Islet precursor cell (in vitro differentiated cells): ENCODE data around the gene STMND1.
"Not testable (repeated sequence)": the region's sequence is repeated elsewhere in the genome, so short reads cannot be mapped to it uniquely, and the experiment has no call there.

Experiments used
- DNase-seq: peaks from one replicate; pipeline ENCODE4 v3.0.0-alpha.2; 2018

The STMND1 gene

GRCh38 chr6:17101422-17102257 lies at the start of gene STMND1:
TSS of gene STMND1 (plus strand) at chr6:17102050. CDS start at chr6:17102258, 208 bp downstream.
- DNase-seq, result peak; percentile 80

- DNase-seq, result no peak
Observed at GRCh38 chr6:17054647-17055046, 47.2 kb upstream of the STMND1 start.

- DNase-seq, result no peak
Observed at GRCh38 chr6:17057322-17057721, 44.5 kb upstream of the STMND1 start.

- no peak for DNase-seq
Observed at GRCh38 chr6:17058550-17058949, 43.3 kb upstream of the STMND1 start.

- DNase-seq, result no peak
Observed at GRCh38 chr6:17059022-17059421, 42.8 kb upstream of the STMND1 start.

DNA sequence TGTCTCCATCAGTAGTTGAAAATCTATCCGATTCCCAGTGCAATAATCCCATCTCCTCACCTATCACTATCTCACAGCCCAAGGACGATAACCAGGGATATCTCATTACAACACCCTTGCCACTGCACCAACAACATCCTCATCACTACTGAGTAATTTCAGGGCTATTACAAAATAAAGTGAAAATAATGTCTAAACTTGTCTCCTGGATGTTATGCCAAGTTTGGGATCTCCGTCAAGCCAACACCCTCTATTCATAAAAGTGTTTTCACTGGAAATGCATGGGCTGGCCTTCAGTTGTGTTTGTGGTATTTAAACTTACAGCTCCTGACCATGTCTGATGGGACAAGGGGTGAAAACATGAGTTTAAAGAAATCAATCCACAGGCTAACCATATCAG lies 42.0 kb upstream of the STMND1 start:
- no peak for DNase-seq

- DNase-seq, result no peak
Observed at GRCh38 chr6:17061097-17061496, 40.8 kb upstream of the STMND1 start.

DNA sequence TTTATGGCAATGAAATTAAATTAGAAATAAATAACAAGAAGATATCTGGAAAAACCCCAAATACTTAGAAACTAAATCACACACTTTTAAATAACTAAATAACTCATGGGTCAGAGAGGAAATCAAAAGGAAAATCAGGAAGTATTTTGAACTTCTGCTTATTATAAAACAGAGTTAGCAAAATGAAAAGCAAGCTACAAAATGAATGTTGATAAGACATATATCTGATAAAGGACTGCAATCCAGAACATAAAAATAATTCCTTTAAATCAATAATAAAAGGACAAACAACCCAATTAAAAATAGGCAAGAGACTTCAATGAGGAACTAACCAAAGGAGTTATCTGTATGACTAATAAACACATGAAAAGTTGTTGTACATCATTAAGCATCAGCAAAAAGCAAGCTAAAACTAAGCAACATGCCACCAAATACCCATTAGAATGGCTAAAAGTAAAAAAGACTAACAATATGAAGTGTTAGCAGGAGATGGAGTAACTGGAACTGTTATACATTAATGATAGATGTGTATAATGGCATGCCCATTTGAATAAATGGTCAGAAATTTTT lies 38.9 kb upstream of the STMND1 start:
- DNase-seq, result no peak

- DNase-seq, result no peak
Observed at GRCh38 chr6:17064975-17065374, 36.9 kb upstream of the STMND1 start.

GRCh38 chr6:17066610-17067009 lies 35.2 kb upstream of the STMND1 start:
- no peak for DNase-seq

- DNase-seq, result not testable (repeated sequence)
Observed at GRCh38 chr6:17068972-17069371, 32.9 kb upstream of the STMND1 start.

- not testable (repeated sequence) for DNase-seq
Observed at GRCh38 chr6:17070400-17070799, 31.4 kb upstream of the STMND1 start.

GRCh38 chr6:17073596-17073995 lies 28.3 kb upstream of the STMND1 start:
- not testable (repeated sequence) for DNase-seq

- no peak for DNase-seq
Observed at GRCh38 chr6:17081273-17081672, 20.6 kb upstream of the STMND1 start.

DNA sequence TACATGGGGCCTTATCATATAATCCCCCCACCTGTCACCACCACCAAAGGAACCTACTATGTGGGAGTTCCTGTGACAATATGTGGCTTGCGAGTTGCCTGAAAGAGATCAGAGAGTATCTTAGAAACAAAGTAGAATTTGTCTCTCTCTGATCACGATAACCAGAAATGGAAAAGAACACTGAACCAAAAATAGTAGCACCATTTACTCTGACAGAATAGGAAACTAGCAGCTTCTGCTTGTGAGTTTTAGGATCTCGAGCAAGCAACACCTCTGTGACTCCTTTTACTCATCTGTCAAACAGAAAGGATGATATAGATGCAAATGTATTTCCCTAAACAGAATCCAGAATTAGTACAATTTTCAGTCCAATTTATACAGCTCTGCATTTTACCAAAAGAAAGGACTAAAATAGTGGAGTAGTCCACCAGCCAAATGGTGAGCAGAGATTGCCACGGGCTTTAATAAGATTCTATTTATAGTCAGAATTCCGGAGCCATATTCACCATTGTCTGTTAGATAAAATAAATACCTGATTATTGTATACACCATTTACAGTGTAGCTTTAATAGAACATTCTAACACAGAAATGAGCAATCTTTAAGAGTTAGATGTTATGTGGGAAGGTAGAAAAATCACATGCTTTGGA lies 19.9 kb upstream of the STMND1 start:
- DNase-seq, result no peak

DNA sequence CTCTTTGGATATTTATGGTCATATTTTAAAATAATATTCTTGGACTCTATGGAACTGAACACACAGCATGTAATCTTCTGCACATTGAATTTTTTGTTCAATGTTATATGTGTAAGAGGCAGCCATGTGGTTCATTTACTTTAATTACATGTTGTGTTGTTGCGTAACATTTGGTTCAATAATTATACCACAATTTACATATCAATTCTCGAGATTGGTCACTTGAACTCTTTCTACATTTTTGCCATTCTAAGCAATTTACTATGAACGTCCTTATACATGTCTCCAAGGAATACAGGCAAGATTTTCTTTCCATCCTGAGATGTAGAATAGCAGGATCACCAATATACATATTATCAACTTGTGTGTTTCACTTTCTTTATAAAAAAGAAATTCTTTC lies 18.5 kb upstream of the STMND1 start:
- DNase-seq, result no peak

GRCh38 chr6:17086469-17086868 lies 15.4 kb upstream of the STMND1 start:
- DNase-seq, result peak; percentile 70

DNA sequence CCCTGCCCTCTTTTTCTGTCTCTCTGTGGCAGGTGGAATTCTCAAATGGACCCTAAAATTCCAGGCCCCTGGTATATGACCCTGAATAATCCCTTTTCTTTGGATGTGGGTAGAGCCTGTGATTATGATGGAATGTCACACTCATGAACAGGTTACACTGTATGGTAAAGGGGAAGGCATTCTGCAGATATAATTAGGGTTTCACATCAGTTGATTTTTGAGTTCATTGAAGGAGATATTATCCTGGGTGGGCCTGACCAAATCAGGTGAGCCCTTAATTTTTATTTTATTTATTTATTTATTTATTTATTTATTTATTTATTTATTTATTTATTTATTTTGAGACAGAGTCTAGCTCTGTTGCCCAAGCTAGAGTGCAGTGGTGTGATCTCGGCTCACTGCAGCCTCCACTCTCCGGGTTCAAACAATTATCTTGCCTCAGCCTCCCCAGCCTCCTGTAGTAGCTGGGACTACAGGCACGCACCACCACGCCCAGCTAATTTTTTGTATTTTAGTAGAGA lies 13.7 kb upstream of the STMND1 start:
- DNase-seq, result no peak

- no peak for DNase-seq
Observed at GRCh38 chr6:17091122-17091521, 10.7 kb upstream of the STMND1 start.

- no peak for DNase-seq
Observed at GRCh38 chr6:17093686-17094085, 8.2 kb upstream of the STMND1 start.

DNA sequence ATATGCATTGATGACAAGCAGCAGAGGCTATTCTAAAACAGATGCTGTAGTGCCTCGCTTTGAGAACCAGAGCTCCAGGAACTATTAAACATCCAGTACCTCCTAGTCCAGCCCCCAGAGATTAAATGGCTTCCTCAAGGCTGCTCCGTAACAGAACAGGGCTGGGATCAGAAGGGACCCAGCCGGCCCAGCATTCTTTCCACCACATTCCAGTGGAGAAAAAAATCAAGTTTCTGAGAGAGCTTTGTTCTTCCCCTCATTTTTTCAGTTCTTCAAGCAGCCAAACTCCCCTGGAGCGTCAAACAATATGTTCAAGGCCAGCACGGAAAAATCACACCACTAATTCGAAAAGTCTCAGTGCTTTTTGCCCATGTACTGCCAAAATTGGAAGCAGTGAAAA lies 5.8 kb upstream of the STMND1 start:
- DNase-seq, result peak; percentile 84

GRCh38 chr6:17096652-17097051 lies 5.2 kb upstream of the STMND1 start:
- no peak for DNase-seq

DNA sequence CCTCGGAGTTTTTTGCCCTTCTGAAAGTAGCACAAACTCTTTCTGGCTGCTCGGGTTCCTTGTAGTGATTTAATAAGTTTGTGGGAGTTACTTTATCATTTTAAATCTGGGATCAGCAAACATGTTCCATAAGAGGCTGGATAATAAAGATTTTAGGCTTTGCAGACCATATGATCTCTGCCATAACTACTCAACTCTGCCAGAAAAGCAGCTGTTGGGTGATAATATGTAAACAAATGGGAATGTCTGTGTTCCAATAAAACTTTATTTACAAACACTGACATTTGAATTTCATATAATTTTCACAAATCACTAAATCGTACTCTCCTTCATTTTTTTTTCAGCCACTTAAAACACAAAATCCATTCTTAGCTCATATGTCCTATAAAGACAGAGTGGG lies 3.9 kb upstream of the STMND1 start:
- DNase-seq, result no peak

DNA sequence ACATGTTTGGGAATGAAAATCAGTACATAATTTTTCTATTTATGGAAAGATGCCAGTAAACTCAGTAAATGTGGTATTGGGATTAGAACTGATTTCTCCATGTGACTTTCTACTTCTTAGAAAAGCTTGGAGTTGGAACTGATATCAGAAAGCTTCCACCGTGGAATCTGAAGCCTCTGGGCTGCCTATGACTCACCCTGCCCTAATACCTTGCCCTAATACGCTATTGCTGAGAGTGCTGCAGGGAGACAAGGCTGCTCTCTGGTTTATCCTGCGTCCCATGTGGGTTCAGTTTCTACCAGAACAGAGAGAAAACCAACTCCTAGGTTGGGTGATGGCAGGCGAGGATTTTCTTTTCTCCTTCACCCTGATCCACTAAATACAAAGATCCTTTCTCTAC lies 3.3 kb upstream of the STMND1 start:
- peak; percentile 86 for DNase-seq
